NCI-H2196 (cell line): ENCODE data around the gene IRAK1.
A peak's percentile ranks its signal among the peaks of the same experiment; 100 is the strongest.

ENCODE experiments used
- DNase-seq: peaks from one replicate; lab custom pipeline; 2025; ENCODE audit not compliant: unreplicated experiment; lab: John Stamatoyannopoulos, UW

Gene IRAK1

DNA sequence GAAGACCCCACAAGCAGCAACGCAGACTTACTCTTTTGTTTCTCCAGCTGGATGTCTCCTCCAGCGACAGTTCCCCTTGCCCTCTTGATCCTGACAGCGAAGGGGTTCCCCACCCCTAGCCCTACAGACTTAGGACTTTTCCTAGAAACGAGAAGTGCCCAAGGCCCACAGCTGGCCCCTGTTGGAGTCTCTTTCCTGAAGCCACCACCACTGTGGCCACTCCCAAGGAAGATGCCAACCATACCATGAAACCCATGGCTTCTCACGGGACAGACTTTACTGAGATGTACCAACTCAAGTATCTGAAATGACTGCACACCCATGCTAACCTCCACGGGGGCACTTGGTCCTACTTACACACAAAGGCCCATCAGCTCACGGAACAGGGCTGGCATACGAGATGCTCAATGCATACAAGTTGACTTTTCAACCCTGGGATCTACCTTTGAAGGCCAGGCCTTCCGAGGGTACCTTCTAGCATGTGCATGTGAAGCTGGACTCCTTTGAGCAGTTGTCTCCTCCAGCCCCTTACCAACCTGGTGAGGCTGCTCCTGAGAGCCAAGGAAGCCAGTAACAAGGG, 924 bp upstream of the IRAK1 start:
- DNase-seq: no peak

DNA sequence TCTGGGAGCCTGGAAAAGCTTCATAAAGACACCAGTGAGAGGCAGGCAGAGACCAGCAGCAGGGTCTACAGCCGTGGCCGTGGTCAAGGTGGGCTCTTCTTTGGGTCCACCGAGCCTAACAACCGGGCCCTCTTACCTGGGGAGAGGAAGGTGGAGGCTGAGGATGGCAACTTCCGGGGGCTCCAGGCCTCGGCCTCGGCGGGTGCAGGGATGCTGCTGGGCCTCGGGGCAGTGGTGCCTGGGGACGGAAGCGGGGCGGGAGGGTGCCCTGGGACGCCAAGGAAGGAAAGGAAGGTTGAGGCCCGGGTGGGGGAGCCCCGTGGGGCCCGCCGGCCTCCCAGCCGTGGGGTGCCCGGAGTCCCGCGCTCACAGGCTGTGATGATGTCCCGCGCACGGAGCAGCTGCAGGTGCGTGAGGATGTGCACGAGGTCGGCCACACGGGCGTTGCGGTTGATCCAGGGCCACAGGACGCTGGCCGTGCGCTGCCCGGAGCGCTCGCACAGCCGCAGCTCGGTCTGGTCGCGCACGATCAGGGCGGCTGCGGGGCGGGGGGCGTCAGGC, 561 bp downstream of the IRAK1 start:
- no peak for DNase-seq

DNA sequence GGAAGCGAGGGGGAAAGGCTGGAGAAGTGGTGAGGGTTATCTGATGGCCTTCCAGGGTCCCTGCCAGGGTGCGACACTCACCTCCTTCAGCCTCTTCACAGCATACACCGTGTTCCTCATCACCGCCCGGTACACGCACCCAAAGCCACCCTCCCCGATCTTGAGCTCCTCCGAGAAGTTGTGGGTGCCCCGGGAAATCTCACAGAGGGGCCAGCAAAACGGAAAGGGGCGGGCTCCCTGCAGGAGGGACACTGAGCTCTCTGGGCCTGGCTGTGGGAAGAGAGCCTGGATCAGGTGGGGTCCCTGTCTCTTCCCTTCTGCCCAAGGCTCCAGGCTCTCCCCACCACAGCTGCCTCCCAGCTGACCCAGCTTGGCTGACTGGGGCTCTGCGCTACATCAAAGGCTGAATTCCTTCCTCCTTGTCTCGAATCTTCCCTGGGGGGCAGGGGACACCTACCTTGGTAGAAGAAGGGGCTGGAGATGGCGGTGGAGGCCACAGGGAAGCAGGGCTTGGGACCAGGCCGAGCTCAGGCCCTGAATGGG, 1.1 kb downstream of the IRAK1 start:
- DNase-seq: no peak

DNA sequence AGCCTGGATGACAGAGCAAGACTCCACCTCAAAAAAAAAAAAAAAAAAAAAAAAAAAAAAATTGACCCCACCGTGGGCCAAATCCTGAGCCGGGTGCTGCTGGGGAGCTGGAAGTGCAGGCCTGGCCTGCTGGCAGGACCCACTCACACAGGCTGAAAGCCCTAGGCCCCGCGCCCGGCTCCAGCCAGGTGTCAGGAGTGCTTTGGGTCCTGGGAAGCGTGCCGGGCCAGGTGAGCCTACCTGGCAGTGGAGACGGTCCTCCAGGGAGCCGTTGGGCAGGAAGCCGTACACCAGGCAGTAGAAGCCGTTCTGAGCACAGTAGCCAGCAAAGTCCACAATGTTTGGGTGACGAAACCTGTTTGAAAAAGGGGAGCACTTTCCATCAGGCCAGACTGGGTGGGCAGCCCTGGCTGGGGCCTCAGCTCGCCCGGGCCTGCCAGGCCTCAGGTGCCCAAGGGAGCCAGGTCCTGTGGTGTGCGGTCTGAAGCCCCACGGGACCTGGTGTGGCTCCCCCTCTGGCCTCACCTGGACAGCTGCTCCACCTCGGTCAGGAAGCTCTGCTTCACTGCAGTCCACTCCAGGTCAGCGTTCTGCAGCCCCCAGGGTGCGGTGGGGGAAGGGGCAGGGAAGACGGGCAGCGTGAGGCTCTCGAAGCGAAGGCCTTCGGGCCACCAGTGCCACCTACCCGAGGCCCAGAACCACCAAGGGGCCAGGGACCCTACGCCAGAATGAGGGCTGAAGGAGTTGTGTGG, 1.8 kb downstream of the IRAK1 start:
- no peak for DNase-seq

DNA sequence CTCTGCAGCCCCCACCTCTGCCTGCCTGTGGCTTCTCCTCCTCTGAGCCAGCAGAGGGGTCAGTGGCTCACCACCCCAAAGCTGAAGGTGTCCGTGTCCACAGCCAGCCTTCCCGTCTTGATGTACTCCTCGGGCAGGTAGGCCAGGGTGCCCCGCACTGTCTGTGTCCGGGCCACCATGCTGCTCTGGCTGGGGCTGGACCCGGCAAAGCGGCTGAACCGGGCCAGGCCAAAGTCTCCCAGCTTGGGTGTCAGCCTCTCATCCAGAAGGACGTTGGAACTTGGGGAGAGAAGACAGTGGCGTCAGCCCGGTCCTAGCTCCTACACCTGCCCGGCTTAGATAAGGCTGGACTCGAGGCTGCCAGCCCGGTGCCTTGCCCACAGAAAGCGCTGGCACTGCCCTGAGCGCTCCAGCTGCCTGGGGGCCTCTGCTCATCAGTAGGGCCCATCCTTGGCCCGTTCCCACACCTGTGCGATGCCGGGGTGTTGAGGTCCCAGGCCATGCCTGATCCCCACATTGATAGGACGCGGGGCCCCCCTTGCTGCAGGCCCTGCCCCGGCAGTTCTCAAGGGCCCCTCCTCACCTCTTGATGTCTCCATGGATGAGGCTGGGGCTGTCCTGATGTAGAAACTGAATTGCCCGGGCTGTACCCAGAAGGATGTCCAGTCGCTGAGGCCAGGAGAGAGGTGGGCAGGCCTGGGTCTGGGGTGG, 3.2 kb downstream of the IRAK1 start:
- DNase-seq: no peak

DNA sequence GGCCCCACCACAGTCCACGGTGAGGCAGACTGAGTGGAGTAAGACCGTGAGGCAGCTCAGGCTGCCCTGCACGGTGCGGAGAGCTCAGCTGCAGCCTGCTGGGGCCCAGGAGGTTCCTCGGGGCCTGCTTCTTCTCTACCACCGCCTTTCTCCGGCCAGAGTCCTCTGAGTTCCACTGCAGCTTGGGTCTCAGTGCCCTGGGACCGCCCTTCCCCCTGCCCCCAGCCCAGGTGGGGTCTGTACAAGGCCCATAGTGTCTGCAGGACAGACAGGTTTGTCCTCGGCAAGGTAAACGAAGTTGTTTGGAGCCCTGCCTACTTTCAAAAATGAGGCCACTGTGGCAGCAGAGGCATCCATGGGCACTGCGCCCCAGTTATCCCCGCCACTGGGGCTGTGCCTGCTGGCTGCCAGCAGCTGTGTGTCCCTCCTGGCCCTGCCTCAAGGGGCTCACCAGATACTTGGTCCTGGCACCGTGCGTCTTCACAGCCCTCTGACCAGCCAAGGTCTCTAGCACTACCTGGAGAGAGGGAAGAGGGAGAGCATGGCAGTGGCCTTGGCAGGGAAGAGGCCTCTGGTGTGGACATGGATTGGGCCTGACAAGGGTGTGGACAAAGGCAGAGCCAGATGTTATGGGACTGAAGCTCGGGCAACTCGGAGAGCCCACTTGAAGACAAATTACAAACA, 4.0 kb downstream of the IRAK1 start:
- DNase-seq: no peak

DNA sequence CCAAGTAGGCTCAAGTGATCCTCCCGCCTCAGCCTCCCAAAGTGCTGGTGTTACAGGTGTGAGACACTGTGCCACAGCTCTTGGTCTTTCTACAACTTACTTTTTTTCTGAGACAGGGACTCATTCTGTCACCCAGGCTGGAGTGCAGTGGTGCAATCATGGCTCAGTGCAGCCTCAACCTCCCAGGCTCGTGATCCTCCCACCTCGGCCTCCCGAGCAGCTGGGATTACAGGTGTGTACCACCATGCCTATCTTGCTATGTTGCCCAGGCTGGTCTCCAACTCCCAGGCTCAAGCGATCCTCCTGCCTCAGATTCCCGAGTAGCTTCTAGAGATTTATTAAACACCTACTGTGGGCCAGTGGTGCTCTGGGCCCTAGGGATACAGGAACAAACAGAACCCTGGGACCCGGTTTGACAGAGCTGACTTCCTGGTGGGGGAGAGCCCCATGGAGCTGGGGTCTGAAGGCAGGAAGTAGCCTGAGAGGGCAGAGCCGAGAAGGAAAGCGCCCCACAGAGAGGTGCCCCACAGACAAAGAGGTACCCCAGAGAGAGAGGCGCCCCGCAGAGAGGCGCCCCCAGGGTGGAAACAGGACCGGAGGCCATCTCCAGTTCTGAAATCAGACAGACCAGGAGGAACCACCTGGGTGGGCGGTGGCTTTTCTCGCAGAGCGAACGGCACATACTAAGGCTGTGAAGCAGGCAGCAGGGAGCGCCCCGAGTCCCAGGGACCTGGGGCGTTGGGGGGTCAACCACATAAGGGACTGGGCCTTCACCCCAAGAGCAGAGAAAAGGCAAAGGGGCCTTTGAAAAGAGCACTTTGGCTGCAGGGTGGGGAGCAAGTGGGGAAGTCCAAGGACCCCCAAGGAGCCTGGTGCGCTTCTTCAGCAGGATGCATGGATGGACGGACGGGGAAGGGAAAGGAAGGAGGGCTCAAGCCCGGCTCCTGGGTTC, 5.0 kb downstream of the IRAK1 start:
- no peak for DNase-seq

DNA sequence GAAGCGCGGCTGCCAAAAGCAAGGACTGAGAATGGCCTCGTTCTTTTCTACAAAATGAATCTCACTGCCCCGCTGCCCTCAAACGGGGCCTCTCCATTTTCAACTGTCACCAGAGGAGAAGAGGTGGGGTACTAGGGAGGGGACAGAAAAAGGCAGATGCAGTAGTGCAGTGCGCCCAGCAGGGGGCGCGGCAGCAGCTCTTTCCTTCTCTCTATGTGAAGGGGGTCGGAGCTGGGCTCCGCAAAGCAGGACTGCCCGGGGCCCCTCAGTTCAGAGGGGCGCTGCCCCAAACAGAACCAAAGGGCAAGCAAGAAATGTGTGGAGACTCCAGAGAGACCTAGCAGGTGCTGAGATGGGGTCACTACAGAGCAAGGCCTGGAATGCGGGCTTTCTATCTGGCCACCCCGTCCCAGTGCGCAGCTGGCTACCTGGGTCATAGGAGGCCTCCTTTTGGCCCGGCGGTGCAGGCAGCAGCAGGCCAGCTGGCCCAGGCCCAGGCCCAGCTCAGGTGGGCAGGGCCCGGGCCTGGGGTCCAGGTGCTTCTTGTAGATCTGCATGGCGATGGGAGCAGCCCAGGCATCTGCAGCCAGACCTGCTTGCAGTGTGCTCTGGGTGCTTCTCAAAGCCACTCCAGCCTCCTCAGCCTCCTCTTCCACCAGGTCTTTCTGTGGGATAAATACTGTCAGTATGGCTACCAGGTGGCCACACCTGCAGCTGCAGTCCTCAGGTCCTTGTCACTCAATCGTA, 5.9 kb downstream of the IRAK1 start:
- peak; percentile 7 for DNase-seq

DNA sequence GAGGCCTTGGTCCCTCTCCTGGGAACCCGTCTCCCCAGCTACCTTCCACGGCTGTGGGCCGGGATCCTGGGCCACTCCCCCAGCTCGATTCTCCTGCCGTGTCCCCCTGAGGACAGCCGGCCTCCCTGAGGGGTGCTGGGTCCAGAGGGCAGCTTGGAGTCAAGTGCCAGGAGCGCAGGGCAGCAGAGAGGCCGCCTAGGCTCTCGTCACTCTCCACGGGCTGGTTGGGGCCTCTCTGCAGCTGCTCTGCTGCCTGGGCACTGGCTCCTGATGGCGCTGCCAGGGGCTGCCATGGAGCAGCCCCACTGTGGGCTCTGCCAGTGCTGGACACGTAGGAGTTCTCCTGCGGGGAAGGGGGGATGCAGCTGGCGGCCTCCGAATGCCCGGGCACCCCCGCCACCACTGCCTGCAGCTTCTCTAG, 6.7 kb downstream of the IRAK1 start:
- no peak for DNase-seq

DNA sequence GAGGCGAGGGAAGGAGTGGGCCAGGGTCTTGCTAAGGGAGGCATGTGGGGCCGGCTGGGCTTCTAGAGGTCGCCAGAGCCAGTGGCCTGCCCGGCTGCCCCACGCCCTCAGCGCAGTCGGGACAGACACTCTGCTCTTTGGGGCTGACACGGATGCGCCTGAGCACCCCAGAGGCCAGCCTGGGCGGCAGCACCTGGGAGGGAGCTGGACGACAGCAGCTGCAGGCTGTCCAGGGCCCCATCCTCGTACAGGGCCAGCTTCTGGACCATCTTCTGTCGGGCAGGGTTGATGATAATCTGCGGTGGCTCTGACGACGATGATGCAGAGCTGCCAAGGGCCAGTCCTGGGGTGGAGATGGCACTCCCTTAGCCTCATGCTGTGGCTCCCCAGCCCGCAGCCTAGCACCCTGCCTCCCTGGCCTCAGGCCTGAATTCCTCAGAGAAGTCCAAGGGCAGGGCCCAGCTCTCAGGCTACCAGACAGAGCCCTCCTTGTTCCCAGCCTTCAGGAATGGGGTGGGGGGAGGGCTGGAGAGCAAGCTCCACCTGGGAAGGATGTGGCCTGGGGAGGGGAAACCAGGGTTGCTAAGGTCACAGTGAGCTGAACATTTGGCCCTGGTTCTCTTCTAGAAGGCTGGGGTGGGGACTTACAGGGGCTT, 7.2 kb downstream of the IRAK1 start:
- DNase-seq: no peak

DNA sequence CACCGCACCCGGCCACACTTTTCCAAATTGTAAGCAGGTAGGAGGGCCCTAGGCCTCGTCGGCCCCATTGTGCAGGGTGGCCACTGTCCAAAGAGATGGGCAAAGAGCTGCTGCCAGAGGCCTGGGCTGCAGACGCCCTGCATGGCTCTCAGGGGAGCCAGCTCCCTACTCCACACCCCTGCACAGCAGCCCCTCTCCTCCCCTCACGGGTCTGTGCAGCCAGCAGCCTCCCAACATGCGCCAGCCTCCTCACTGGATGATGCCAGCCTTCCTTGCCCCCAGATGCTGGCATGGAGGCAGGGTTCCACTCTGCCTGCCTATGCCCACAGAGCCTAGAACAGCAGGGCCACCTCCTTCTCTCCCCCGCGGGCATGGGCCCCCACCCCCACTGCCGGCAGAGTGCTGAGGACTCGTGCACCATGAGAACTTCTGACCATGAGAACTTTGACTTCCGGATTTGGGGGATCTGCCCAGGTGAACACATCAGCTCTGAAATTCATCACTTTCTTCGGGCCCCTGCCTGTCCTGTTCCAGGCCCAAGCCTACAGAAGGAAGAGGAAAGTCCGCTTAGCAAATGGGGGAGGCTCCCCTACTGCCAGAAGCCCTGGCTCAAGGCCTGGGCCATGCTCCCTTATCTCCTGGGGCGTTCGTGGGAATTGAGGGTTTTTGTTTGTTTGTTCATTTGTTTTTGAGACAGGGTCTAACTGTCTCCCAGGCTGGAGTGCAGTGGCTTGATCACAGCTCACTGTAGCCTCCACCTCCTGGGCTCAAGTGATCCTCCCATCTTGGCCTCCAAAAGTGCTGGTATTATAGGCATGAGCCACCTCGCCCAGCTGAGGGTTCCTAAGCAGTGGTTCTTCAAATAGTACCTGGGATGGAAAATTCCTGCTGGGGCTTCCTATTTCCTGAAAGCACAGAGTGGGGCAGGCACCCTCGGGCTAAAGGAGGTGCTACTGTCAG, 8.0 kb downstream of the IRAK1 start:
- DNase-seq: no peak

DNA sequence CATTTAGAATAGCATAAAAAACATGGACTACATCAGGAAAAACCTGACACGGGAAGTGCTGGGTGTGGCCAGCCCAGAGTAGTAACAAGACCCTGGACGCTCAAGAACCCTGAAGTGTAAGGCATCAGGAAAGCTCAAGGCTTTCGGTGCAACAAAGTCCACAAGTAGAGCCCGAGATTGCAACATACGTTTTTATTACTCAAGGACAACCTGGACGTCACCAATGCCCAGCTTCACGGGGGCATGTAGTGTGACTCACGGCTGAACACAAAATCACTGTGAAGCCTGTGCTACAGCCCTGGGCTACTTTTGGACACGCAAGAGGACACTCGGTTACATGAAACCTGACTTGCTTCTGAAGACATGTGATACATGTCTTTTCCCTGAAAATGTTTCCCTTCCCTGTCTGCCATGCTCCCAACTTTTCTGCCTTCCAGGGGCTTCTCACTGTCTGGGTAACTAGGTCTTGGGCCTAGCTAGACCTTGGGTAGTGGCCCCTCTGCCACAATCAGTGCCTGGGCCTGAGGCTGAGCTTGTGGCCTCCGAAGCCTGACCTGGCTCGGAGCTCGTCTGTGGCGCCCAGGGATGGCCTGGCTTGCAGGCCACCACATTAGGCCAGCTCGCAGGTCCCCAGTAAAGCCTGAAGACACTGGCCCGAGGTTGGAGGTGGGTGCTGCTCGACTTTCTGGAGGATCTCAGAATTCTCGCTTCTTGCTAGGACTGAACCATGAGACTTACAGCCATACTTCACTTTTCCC, 9.2 kb downstream of the IRAK1 start:
- DNase-seq: no peak

DNA sequence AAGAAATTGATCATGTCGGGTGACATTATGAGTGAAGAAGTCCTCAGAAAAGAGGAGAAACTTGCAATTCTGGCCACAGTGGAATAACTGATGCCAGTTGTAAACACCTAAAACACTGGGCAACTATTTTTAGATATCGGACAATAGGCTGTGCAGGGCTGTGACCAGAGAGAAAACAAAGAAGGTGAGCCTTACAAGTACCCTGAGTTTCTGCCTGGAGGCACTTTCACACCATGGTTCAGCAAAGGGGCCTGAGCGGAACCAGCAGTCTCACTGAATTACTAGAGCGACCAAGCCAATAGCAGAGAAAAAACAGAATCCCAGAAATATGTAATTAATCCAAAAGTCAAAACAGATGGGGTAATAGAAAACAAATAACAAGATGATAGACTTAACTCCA, 11.2 kb downstream of the IRAK1 start:
- DNase-seq: no peak

DNA sequence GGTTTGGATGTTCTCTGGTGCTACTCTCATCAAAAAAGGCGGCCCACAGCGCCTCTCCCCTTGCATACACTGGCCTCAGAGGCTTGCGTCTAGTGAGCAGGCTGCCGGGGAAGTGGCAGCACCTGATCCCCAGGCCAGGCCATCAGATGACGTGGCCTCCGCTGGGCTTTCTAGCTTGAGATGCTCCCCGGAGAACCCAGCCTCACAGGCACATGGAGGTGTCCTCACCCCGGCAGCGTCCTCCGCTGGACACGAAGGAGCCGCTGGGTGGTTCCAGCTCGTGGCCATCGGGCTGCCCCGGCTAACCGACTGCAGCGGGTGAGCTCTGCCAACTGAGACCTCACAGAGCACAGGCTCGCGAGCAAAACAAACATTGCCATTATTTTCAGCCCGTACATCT, 12.8 kb downstream of the IRAK1 start:
- no peak for DNase-seq

DNA sequence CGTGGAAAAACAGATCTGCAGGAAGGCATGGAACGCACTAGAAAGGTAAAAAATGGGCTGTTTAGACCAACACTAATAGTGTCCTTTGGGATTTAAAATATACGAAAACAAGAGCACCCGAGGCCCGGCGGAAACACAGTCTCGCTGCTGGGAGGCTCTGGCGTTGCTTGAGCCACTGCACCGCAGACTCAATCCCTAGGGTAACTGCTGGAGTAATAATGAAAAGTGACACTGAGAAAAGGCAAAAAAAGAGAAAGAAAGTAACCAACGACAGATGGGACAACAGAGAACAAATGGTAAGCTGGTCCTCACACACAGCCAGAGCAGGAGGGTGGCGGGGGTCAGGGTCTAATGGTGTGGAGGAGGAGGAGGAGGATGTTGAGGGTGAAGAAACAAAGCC, 15.4 kb downstream of the IRAK1 start:
- DNase-seq: no peak

DNA sequence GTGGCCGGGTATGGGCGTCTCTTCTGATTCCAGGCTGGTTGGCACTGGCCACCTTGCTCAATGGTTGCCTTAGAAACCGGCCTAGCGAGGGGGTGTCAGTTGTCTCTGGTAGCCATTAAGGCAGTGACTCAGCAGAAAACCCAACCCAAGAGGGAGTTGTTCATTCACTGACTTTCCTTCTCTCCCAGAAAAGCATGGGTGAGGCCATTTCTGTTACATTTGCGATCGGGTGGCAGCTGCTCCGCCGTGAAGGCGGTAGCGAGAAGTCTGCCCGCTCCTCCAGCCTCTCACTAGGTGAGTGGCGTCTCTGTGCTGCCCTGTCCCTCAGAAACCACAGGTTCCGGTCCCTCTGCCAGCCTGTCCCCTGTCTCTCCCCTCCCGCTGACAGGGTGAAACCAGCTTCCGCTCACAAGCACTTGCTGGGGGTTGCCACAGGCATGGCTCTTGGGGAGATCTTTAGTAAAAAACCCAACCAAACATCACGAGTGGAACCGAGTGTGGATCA, 17.4 kb downstream of the IRAK1 start:
- peak; percentile 37 for DNase-seq

DNA sequence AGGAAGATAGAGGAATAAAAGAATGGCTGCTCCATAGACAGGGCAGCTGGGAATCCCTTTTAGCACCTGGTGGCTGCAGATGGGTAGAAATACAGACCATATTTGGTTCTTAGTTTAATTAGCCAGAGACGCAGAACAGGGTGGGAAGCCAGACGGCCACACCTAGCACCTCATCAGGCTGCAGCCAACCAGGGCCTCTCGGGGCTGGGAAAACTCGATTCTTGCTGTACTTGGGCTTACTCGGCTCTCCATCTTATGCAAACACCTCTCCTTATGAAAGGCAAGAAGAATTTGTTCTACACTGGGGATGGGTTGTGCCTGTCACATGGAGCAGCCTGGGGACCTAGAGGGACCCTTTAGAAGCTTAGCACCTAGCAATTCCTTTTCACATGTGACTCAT, 19.7 kb downstream of the IRAK1 start:
- DNase-seq: no peak
